ENCODE results near the gene HTR3D. TPM values are rescaled to one million over a fixed set of nuclear protein-coding genes. Genes with fewer than 3 reads are reported as not detected.

The HTR3D gene
- total and polyA plus RNA-seq, 7 donors: not detected

DNA sequence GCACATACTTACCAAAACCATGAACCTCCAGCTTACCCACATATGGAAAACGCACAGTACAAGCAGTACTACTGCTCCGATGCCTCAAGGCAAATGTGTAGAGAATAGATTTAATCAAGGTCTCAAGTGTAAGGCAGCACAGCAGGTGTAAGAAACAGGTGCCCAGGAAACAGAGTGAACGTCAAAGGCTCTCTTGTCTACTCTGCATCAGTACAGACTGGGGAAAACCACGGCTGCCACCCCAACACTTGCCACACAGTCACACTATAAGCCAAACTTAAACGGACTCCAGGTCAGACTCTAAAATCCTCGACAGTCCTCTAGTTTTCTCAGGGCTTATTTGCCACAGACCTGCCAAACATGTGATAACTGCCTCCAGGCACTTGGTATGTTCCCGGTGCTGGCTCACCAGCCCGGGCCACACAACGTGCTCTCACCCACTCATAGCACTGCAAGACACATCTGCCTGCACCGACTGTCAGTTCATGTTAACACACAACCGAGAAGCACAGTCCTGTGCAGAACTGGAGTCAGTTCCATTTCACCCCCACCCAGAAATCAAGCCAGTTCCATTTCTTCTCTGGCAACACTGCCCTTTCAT lies 44.4 kb upstream of the HTR3D start:
- intact Hi-C loops (cut with DNase I): no loop called here
- 85 to 92% methylated on average over 11 of the region's 11 CpGs for WGBS, 2 donors
- no peaks in the 10 kb centered on the region for H3K27me3 ChIP-seq
- no peak for TF ChIP-seq POLR2A (IDR thresholded peaks at IDR 0.05)
- TF ChIP-seq, protein P1, sequence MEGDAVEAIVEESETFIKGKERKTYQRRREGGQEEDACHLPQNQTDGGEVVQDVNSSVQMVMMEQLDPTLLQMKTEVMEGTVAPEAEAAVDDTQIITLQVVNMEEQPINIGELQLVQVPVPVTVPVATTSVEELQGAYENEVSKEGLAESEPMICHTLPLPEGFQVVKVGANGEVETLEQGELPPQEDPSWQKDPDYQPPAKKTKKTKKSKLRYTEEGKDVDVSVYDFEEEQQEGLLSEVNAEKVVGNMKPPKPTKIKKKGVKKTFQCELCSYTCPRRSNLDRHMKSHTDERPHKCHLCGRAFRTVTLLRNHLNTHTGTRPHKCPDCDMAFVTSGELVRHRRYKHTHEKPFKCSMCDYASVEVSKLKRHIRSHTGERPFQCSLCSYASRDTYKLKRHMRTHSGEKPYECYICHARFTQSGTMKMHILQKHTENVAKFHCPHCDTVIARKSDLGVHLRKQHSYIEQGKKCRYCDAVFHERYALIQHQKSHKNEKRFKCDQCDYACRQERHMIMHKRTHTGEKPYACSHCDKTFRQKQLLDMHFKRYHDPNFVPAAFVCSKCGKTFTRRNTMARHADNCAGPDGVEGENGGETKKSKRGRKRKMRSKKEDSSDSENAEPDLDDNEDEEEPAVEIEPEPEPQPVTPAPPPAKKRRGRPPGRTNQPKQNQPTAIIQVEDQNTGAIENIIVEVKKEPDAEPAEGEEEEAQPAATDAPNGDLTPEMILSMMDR (IDR thresholded peaks at IDR 0.05): no peak
- TF ChIP-seq EP300 (IDR thresholded peaks at IDR 0.05): no peak
- no peak for TF ChIP-seq POLR2AphosphoS5 (IDR thresholded peaks at IDR 0.05)
- no peak overlapping the region for H3K27ac ChIP-seq
- DNase-seq: no peak
- peaks cover 12 to 44% (median 14%) of the 10 kb centered on the region in 4 donors for H3K36me3 ChIP-seq
- H3K4me1 ChIP-seq: peaks cover 0 to 24% (median 19%) of the 10 kb centered on the region in 4 donors
- H3K4me3 ChIP-seq: no peak overlapping the region
- no peaks in the 10 kb centered on the region for H3K9me3 ChIP-seq

DNA sequence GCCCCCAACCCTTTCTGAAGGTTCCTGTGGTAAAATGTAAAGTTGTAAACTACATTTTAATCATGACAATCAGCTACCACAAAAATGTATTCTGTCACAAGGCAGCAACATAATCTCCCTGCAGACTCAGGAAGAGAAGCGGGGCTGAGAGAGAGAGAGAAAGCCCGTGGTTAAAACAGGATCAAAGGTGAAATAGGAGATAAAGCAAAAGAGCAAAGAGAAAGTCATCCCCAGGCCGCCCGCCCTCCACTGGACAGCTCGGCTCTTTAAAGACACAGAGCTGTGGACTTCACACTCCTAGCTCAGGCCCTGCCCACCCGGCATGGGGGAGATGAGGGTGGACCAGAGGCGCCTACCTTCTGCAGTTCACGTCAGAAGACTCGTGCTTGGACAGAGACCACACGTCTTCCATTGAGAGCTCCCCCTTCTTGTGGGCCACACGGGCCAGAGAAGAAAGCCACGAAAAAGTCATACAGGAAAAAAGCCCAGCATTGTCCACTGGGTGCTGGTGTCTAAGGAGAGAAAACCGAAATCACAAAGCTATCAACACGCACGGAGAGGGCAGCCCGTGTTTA lies 43.2 kb upstream of the HTR3D start:
- H3K27ac ChIP-seq: no peak overlapping the region
- H3K4me3 ChIP-seq: no peak overlapping the region
- TF ChIP-seq POLR2A (IDR thresholded peaks at IDR 0.05) (no peak), POLR2AphosphoS5 (IDR thresholded peaks at IDR 0.05) (no peak), EP300 (IDR thresholded peaks at IDR 0.05) (no peak)
- TF ChIP-seq, protein P1 (IDR thresholded peaks at IDR 0.05): no peak
- H3K4me1 ChIP-seq: peaks cover 0 to 24% (median 19%) of the 10 kb centered on the region in 4 donors
- WGBS, 2 donors: 83 to 90% methylated on average over 16 of the region's 16 CpGs
- intact Hi-C loops (cut with DNase I): no loop called here
- H3K36me3 ChIP-seq: peaks cover 10 to 34% (median 12%) of the 10 kb centered on the region in 4 donors
- H3K27me3 ChIP-seq: no peaks in the 10 kb centered on the region
- no peak for DNase-seq
- H3K9me3 ChIP-seq: no peaks in the 10 kb centered on the region

DNA sequence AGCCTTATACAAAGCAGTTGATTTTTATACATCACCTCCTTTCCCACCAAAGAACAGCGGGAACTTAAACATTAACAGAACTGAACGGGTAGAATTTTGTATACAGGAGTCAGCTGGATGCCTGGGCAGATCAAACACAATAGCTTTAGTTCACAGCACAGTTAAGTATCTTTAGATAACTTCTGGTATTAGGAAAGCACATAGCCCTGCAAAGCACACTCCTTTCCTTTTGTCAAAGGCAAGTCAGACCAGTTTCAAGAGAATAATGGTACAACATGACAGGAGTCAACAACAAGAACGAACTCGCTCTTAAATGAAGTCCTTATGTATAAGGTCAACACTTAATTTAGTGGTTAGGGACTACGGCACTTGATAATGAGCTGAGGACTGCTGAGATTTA lies 40.1 kb upstream of the HTR3D start:
- Histone ChIP-seq H3K9me3 (no peaks in the 10 kb centered on the region), H3K27me3 (no peaks in the 10 kb centered on the region), H3K27ac (no peak overlapping the region), H3K4me1 (peaks cover 0 to under 1% (median 0%) of the 10 kb centered on the region in 4 donors), H3K36me3 (peaks cover 9 to 27% (median 12%) of the 10 kb centered on the region in 4 donors), H3K4me3 (no peak overlapping the region)
- no peak for TF ChIP-seq POLR2A (IDR thresholded peaks at IDR 0.05)
- TF ChIP-seq, protein P1 (IDR thresholded peaks at IDR 0.05): no peak
- TF ChIP-seq EP300 (IDR thresholded peaks at IDR 0.05): no peak
- no peak for TF ChIP-seq POLR2AphosphoS5 (IDR thresholded peaks at IDR 0.05)
- no peak for DNase-seq
- 80 to 88% methylated on average over 5 of the region's 5 CpGs for WGBS, 2 donors
- intact Hi-C loops (cut with DNase I): no loop called here

DNA sequence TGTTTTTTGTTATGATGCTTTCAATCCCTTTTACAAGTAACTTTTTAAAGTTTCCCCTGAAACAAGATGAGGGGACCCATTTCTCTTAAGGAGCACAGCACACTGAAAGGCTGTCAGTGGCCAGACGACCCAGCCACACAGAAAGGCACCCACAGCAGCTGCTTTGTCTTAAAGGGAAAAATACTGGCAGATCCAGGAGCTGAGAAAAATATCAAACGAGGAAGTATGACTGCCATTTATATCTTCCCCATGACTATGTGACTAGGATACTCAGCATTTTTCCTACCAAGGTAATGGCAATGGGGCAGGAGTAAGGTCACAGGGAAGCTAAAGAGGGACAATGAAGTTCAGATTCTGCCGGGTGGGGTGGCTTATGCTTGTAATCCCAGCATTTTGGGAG lies 29.8 kb upstream of the HTR3D start:
- TF ChIP-seq POLR2AphosphoS5 (IDR thresholded peaks at IDR 0.05): no peak
- no peak for TF ChIP-seq POLR2A (IDR thresholded peaks at IDR 0.05)
- no peak for TF ChIP-seq EP300 (IDR thresholded peaks at IDR 0.05)
- TF ChIP-seq, protein P1 (IDR thresholded peaks at IDR 0.05): no peak
- no peak for DNase-seq
- no peak overlapping the region for H3K4me3 ChIP-seq
- peaks cover 0 to 26% (median 10%) of the 10 kb centered on the region in 4 donors for H3K4me1 ChIP-seq
- 81 to 82% methylated on average over 3 of the region's 3 CpGs for WGBS, 2 donors
- no peaks in the 10 kb centered on the region for H3K27me3 ChIP-seq
- H3K9me3 ChIP-seq: no peaks in the 10 kb centered on the region
- H3K36me3 ChIP-seq: no peaks in the 10 kb centered on the region
- intact Hi-C loops (cut with DNase I): no loop called here
- H3K27ac ChIP-seq: no peak overlapping the region
